GM10266 (cell line): ENCODE data around the gene SCAF11.

Source experiments
- DNase-seq: peaks from one replicate; pipeline ENCODE4 v3.0.0; 2012; ENCODE audit errors: extremely low spot score
- CTCF ChIP-seq: IDR thresholded peaks from 2 replicates; pipeline ENCODE4 v1.5.1; 2012; ENCODE audit warnings: mild to moderate bottlenecking, low read depth; ENCODE audit not compliant: control insufficient read depth, insufficient read depth; ENCODE audit errors: missing control alignments

Gene SCAF11

GRCh38 chr12:45914090-45914489 lies 76.3 kb downstream of the SCAF11 start:
- peak; percentile 32 for DNase-seq
- no peak for TF ChIP-seq CTCF

GRCh38 chr12:45913631-45914030 lies 76.7 kb downstream of the SCAF11 start:
- TF ChIP-seq CTCF = no peak
- DNase-seq = no peak

GRCh38 chr12:45912774-45913173 lies 77.6 kb downstream of the SCAF11 start:
- no peak for TF ChIP-seq CTCF
- no peak for DNase-seq

- no peak for TF ChIP-seq CTCF
- no peak for DNase-seq
Measured at GRCh38 chr12:45909041-45909713, 81.2 kb downstream of the SCAF11 start.

GRCh38 chr12:45907955-45908354 lies 82.4 kb downstream of the SCAF11 start:
- no peak for TF ChIP-seq CTCF
- DNase-seq = peak; percentile 9

GRCh38 chr12:45898094-45898493 lies 92.3 kb downstream of the SCAF11 start:
- no peak for TF ChIP-seq CTCF
- no peak for DNase-seq

DNA sequence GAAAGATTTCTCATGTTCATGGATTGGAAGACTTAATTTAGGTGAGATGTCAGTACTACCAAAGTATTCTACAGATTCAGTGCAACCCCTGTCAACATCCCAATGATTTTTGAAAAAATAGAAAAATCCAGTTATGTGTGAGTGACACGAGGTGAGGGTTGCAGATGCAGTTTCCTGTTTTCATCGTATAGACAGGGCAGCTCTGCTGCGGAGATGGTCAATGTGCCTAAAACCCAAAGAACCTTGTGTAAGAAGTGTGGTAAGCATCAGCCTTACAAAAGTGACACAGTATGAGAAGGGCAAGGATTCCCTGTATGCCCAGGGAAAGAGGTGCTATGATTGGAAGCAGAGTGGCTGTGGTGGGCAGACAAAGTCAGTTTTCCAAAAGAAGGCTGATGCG lies 94.4 kb downstream of the SCAF11 start:
- DNase-seq = no peak
- no peak for TF ChIP-seq CTCF
